MM.1S (cell line): ENCODE measurements around the gene PORCN.

ENCODE experiments used
- DNase-seq: peaks from one replicate; pipeline ENCODE4 v3.0.0-alpha.2; 2015
- H2AFZ ChIP-seq: fragments of 300-600 bp; sonication (generic); 2 replicates; pipeline ENCODE4 v1.6.0; 2016; ENCODE audit warnings: antibody characterized with exemption, low read length
- H3F3A ChIP-seq: fragments of 300-600 bp; sonication (generic); 2 replicates; pipeline ENCODE4 v1.6.1; 2016; ENCODE audit warnings: mild to moderate bottlenecking, antibody characterized with exemption, low read length, moderate library complexity, mixed read lengths; ENCODE audit not compliant: insufficient read depth
- H3K27ac ChIP-seq: fragments of 300-600 bp; sonication (generic); 2 replicates; pipeline ENCODE4 v1.5.1; 2016; ENCODE audit warnings: mild to moderate bottlenecking, low read length
- H3K27me3 ChIP-seq: fragments of 300-600 bp; sonication (generic); replicated peaks from 2 replicates; pipeline ENCODE4 v1.6.0; 2016; ENCODE audit warnings: low read length; ENCODE audit not compliant: insufficient read depth
- H3K36me3 ChIP-seq: fragments of 300-600 bp; sonication (generic); replicated peaks from 2 replicates; pipeline ENCODE4 v1.6.1; 2016; ENCODE audit warnings: mild to moderate bottlenecking, low read length, mixed read lengths; ENCODE audit not compliant: insufficient read depth
- H3K4me1 ChIP-seq: fragments of 300-600 bp; sonication (generic); 2 replicates; pipeline ENCODE4 v1.6.1; 2016; ENCODE audit warnings: low read length, mixed read lengths
- H3K4me2 ChIP-seq: fragments of 300-600 bp; sonication (generic); 2 replicates; pipeline ENCODE4 v1.6.0; 2016; ENCODE audit warnings: low read depth, low read length
- H3K4me3 ChIP-seq: fragments of 300-600 bp; sonication (generic); 2 replicates; pipeline ENCODE4 v1.5.1; 2016; ENCODE audit warnings: low read length, mixed read lengths
- H3K79me2 ChIP-seq: fragments of 300-600 bp; sonication (generic); 2 replicates; pipeline ENCODE4 v1.6.1; 2016; ENCODE audit warnings: mixed run types, low read length, mixed read lengths
- H3K9ac ChIP-seq: fragments of 300-600 bp; sonication (generic); 2 replicates; pipeline ENCODE4 v1.6.1; 2016; ENCODE audit warnings: low read length, mixed read lengths
- H3K9me2 ChIP-seq: fragments of 300-600 bp; sonication (generic); replicated peaks from 2 replicates; pipeline ENCODE4 v1.6.1; 2016; ENCODE audit warnings: mild to moderate bottlenecking, low read length, mixed read lengths; ENCODE audit not compliant: insufficient read depth
- H3K9me3 ChIP-seq: fragments of 300-600 bp; sonication (generic); replicated peaks from 2 replicates; pipeline ENCODE4 v1.6.1; 2016; ENCODE audit warnings: mild to moderate bottlenecking, low read length, mixed read lengths; ENCODE audit not compliant: insufficient read depth
- H4K20me1 ChIP-seq: fragments of 300-600 bp; sonication (generic); 2 replicates; pipeline ENCODE4 v1.6.1; 2016; ENCODE audit warnings: mild to moderate bottlenecking, low read length, moderate library complexity, mixed read lengths; ENCODE audit not compliant: insufficient read depth
- CTCF ChIP-seq: fragments of 300-600 bp; sonication (generic); IDR thresholded peaks from 2 replicates; pipeline ENCODE4 v1.5.1; 2016; ENCODE audit warnings: antibody characterized with exemption, low read length, mixed read lengths
- EZH2 ChIP-seq: fragments of 300-600 bp; sonication (generic); optimal IDR thresholded peaks from 2 replicates; pipeline ENCODE3; 2017; ENCODE audit warnings: low read depth, mild to moderate bottlenecking, antibody characterized with exemption, low read length, mixed read lengths
- EZH2phosphoT487 ChIP-seq: fragments of 300-600 bp; sonication (generic); IDR thresholded peaks from 2 replicates; pipeline ENCODE4 v1.6.1; 2018; ENCODE audit warnings: antibody characterized with exemption, low read length

Gene PORCN

GRCh38 chrX:48508400-48509244 lies at the start of gene PORCN:
TSS of gene PORCN (plus strand) at chrX:48508992. CDS start at chrX:48509821, 829 bp downstream.
- Histone ChIP-seq H3K79me2 (no peaks in the 10 kb centered on the region), H3K36me3 (no peaks in the 10 kb centered on the region), H3K4me1 (no peaks in the 10 kb centered on the region), H2AFZ (peak within 1 kb of the TSS; percentile 82), H3K4me3 (peak within 1 kb of the TSS; percentile 81), H3K9me2 (no peaks in the 10 kb centered on the region), H3K4me2 (peak within 1 kb of the TSS; percentile 70), H3K27ac (peak within 1 kb of the TSS; percentile 73), H3K9ac (peak within 1 kb of the TSS; percentile 84), H3F3A (no peaks in the 10 kb centered on the region), H3K9me3 (no peaks in the 10 kb centered on the region), H4K20me1 (no peaks in the 10 kb centered on the region), H3K27me3 (no peaks in the 10 kb centered on the region)
- DNase-seq: peak; percentile 70
- TF ChIP-seq EZH2 (no peak), EZH2phosphoT487 (no peak), CTCF (no peak)

- Histone ChIP-seq H3K36me3 (no peaks in the 10 kb centered on the region), H3K4me3 (no peak overlapping the region), H2AFZ (no peak overlapping the region)
Observed at GRCh38 chrX:48459483-48459882, 49.3 kb upstream of the PORCN start.

GRCh38 chrX:48460031-48460430 lies 48.8 kb upstream of the PORCN start:
- Histone ChIP-seq H3K27ac (no peak overlapping the region), H3K36me3 (no peaks in the 10 kb centered on the region), H3K9me2 (no peaks in the 10 kb centered on the region), H3K4me1 (no peaks in the 10 kb centered on the region), H2AFZ (no peak overlapping the region), H4K20me1 (no peaks in the 10 kb centered on the region), H3K4me3 (no peak overlapping the region), H3K79me2 (peaks cover 5% of the 10 kb centered on the region; the same call in 1 of the 2 replicates), H3K9ac (no peak overlapping the region), H3K9me3 (no peaks in the 10 kb centered on the region), H3K27me3 (no peaks in the 10 kb centered on the region), H3K4me2 (no peak overlapping the region), H3F3A (no peaks in the 10 kb centered on the region)
- DNase-seq: no peak
- TF ChIP-seq EZH2: no peak
- TF ChIP-seq CTCF: no peak
- no peak for TF ChIP-seq EZH2phosphoT487

More at GRCh38 chrX:48459483-48459882, 49.3 kb upstream of the PORCN start:
- Histone ChIP-seq H3K9me3 (no peaks in the 10 kb centered on the region), H3K9me2 (no peaks in the 10 kb centered on the region), H3K4me2 (no peak overlapping the region), H3K9ac (no peak overlapping the region), H3F3A (no peaks in the 10 kb centered on the region), H3K27ac (no peak overlapping the region), H3K27me3 (no peaks in the 10 kb centered on the region), H3K79me2 (0 out of 2 replicates have a peak, but pooled peaks cover 3% of the 10 kb centered on the region), H4K20me1 (no peaks in the 10 kb centered on the region), H3K4me1 (no peaks in the 10 kb centered on the region)
- no peak for TF ChIP-seq EZH2
- no peak for DNase-seq

- Histone ChIP-seq H3K9me3 (no peaks in the 10 kb centered on the region), H3K9me2 (no peaks in the 10 kb centered on the region), H3K27me3 (no peaks in the 10 kb centered on the region), H3K9ac (no peak overlapping the region), H3K27ac (no peak overlapping the region), H3F3A (no peaks in the 10 kb centered on the region), H4K20me1 (no peaks in the 10 kb centered on the region), H2AFZ (no peak overlapping the region), H3K4me3 (no peak overlapping the region), H3K4me1 (no peaks in the 10 kb centered on the region), H3K4me2 (no peak overlapping the region), H3K36me3 (no peaks in the 10 kb centered on the region), H3K79me2 (peaks cover 10% of the 10 kb centered on the region)
- no peak for DNase-seq
- TF ChIP-seq CTCF (no peak), EZH2 (no peak), EZH2phosphoT487 (no peak)
Observed at GRCh38 chrX:48460606-48461005, 48.2 kb upstream of the PORCN start.
